ENCODE data around the gene CLTA.

CLTA gene

GRCh38 chr9:36211510-36211909 is 20.8 kb downstream of the CLTA start:
- DNase-seq (ENCODE audit: low spot score), result no peak
- in situ Hi-C loops (cut with MboI; ENCODE audit: low pct_unique_long_range_greater_than_20kb, low sequenced_read_pairs, unreplicated experiment), result no loop called here
- TF ChIP-seq CTCF (IDR thresholded peaks at IDR 0.05; ENCODE audit: extremely low read depth, insufficient read depth, missing control alignments), result no peak

GRCh38 chr9:36213387-36213786 is 22.7 kb downstream of the CLTA start:
- TF ChIP-seq CTCF (IDR thresholded peaks at IDR 0.05; ENCODE audit: extremely low read depth, insufficient read depth, missing control alignments), result no peak
- in situ Hi-C loops (cut with MboI; ENCODE audit: low pct_unique_long_range_greater_than_20kb, low sequenced_read_pairs, unreplicated experiment), result no loop called here
- DNase-seq (ENCODE audit: low spot score), result no peak

GRCh38 chr9:36213989-36214388 is 23.3 kb downstream of the CLTA start:
- in situ Hi-C loops (cut with MboI; ENCODE audit: low pct_unique_long_range_greater_than_20kb, low sequenced_read_pairs, unreplicated experiment), result no loop called here
- no peak for DNase-seq (ENCODE audit: low spot score)
- no peak for TF ChIP-seq CTCF (IDR thresholded peaks at IDR 0.05; ENCODE audit: extremely low read depth, insufficient read depth, missing control alignments)

- no peak for TF ChIP-seq CTCF (IDR thresholded peaks at IDR 0.05; ENCODE audit: extremely low read depth, insufficient read depth, missing control alignments)
These were observed 23.9 kb downstream of the CLTA start for GRCh38 chr9:36214571-36214970.

GRCh38 chr9:36217256-36217968 is 26.7 kb downstream of the CLTA start:
- in situ Hi-C loops (cut with MboI; ENCODE audit: low pct_unique_long_range_greater_than_20kb, low sequenced_read_pairs, unreplicated experiment), result no loop called here
- no peak for TF ChIP-seq CTCF (IDR thresholded peaks at IDR 0.05; ENCODE audit: extremely low read depth, insufficient read depth, missing control alignments)
- DNase-seq (ENCODE audit: low spot score), result no peak

More at GRCh38 chr9:36214571-36214970, 23.9 kb downstream of the CLTA start:
- in situ Hi-C loops (cut with MboI; ENCODE audit: low pct_unique_long_range_greater_than_20kb, low sequenced_read_pairs, unreplicated experiment), result no loop called here
- no peak for DNase-seq (ENCODE audit: low spot score)

GRCh38 chr9:36218011-36218410 is 27.3 kb downstream of the CLTA start:
- in situ Hi-C loops (cut with MboI; ENCODE audit: low pct_unique_long_range_greater_than_20kb, low sequenced_read_pairs, unreplicated experiment), result no loop called here
- TF ChIP-seq CTCF (IDR thresholded peaks at IDR 0.05; ENCODE audit: extremely low read depth, insufficient read depth, missing control alignments), result no peak
- DNase-seq (ENCODE audit: low spot score), result no peak
